Gastrocnemius medialis (tissue), 4 donors: ENCODE data around the gene VAX1.

ENCODE experiments used
- POLR2A ChIP-seq, 2 donors: fragments of 450-650 bp; IDR thresholded peaks; one replicate each; pipeline ENCODE4 v1.6.1; 2017; ENCODE audit warnings: antibody characterized with exemption in 2 of 2, mild to moderate bottlenecking in 2 of 2, moderate library complexity in 2 of 2
- TF ChIP-seq, protein P1 (sequence below), 5 experiments: fragments of 450-650 bp in 3 of 5; fragments of 200-600 bp in 2 of 5; sonication (generic) in 2 of 5; IDR thresholded peaks in 4 of 5; conservative IDR thresholded peaks in 1 of 5; 1 replicate in 4 of 5; 2 replicates in 1 of 5; pipeline ENCODE4 v1.5.1; 2016 to 2019; ENCODE audit warnings: antibody characterized with exemption in 5 of 5, mild to moderate bottlenecking in 3 of 5, moderate library complexity in 3 of 5

DNA sequence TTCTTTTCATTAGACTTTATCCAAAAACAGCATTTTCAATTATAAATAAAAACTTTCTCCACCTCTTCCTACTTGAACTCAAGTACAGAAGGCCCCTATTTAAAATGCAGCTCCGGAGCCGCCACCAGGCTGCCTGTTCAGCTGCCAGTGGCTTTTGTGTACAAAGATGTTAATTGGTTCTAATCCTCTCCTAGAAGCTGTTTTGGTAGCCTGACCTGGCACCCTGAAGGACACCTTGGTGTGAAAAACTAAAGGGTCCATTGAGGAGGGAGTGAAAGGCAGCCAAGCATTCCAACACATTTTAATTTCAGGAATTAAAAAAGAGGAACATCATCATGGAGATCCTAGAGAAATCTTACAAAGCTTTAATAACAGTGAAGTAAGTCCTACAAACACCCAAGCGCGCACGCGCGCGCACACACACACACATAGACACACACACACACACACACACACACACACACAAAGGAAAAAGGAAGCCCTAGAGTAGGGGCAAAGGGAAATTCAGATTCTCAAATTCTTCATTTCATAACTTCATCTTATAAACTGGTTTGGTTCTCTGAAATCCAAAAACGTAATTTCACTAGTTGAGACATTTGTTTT is 41.4 kb downstream of the VAX1 start:
- TF ChIP-seq, protein P1, sequence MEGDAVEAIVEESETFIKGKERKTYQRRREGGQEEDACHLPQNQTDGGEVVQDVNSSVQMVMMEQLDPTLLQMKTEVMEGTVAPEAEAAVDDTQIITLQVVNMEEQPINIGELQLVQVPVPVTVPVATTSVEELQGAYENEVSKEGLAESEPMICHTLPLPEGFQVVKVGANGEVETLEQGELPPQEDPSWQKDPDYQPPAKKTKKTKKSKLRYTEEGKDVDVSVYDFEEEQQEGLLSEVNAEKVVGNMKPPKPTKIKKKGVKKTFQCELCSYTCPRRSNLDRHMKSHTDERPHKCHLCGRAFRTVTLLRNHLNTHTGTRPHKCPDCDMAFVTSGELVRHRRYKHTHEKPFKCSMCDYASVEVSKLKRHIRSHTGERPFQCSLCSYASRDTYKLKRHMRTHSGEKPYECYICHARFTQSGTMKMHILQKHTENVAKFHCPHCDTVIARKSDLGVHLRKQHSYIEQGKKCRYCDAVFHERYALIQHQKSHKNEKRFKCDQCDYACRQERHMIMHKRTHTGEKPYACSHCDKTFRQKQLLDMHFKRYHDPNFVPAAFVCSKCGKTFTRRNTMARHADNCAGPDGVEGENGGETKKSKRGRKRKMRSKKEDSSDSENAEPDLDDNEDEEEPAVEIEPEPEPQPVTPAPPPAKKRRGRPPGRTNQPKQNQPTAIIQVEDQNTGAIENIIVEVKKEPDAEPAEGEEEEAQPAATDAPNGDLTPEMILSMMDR (IDR thresholded peaks at IDR 0.05 in 4 of 5, conservative IDR thresholded peaks at IDR 0.05 in 1 of 5), result no peak
- TF ChIP-seq POLR2A (IDR thresholded peaks at IDR 0.05), result no peak
